Neutrophil (primary cell): ENCODE results near the gene CEACAM6.
"Not testable (repeated sequence)": the region's sequence is repeated elsewhere in the genome, so short reads cannot be mapped to it uniquely, and the experiment has no call there.

Experiments used
- H3K27ac ChIP-seq: fragments of 200-600 bp; sonication (generic); 2 replicates; pipeline ENCODE4 v1.5.1; 2016; ENCODE audit warnings: mild to moderate bottlenecking, moderate library complexity
- H3K27me3 ChIP-seq: fragments of 200-600 bp; sonication (generic); 2 replicates; pipeline ENCODE4 v1.6.0; 2016; ENCODE audit warnings: mild to moderate bottlenecking
- H3K36me3 ChIP-seq: fragments of 200-600 bp; sonication (generic); 2 replicates; pipeline ENCODE4 v1.5.1; 2017
- H3K4me1 ChIP-seq, 2 experiments: fragments of 200-600 bp in 1 of 2; sonication (generic) in 1 of 2; 1 replicate in 1 of 2; 2 replicates in 1 of 2; pipeline versions ENCODE4 v1.5.1 to v1.6.1; 2013 to 2016; ENCODE audit warnings: low read depth in 1 of 2, low read length in 1 of 2, mild to moderate bottlenecking in 1 of 2, moderate library complexity in 1 of 2; ENCODE audit not compliant: control insufficient read depth in 1 of 2, insufficient read depth in 1 of 2
- H3K4me3 ChIP-seq, 2 experiments: fragments of 200-600 bp in 1 of 2; sonication (generic) in 1 of 2; 1 replicate in 1 of 2; 2 replicates in 1 of 2; pipeline ENCODE4 v1.5.1; 2013 to 2016; ENCODE audit warnings: low read depth in 1 of 2, low read length in 1 of 2, mild to moderate bottlenecking in 1 of 2, moderate library complexity in 1 of 2
- H3K9me3 ChIP-seq: fragments of 200-600 bp; sonication (generic); 2 replicates; pipeline ENCODE4 v1.5.1; 2016
- CTCF ChIP-seq: fragments of 200-600 bp; sonication (generic); IDR thresholded peaks from 2 replicates; pipeline ENCODE4 v1.5.1; 2016; ENCODE audit warnings: antibody characterized with exemption

The CEACAM6 gene

GRCh38 chr19:41748012-41748411 is 7.3 kb upstream of the CEACAM6 start:
- Histone ChIP-seq H3K4me1 (peaks cover 76 to 85% of the 10 kb centered on the region in 2 experiments), H3K4me3 (no peak overlapping the region)
- no peak for TF ChIP-seq CTCF

DNA sequence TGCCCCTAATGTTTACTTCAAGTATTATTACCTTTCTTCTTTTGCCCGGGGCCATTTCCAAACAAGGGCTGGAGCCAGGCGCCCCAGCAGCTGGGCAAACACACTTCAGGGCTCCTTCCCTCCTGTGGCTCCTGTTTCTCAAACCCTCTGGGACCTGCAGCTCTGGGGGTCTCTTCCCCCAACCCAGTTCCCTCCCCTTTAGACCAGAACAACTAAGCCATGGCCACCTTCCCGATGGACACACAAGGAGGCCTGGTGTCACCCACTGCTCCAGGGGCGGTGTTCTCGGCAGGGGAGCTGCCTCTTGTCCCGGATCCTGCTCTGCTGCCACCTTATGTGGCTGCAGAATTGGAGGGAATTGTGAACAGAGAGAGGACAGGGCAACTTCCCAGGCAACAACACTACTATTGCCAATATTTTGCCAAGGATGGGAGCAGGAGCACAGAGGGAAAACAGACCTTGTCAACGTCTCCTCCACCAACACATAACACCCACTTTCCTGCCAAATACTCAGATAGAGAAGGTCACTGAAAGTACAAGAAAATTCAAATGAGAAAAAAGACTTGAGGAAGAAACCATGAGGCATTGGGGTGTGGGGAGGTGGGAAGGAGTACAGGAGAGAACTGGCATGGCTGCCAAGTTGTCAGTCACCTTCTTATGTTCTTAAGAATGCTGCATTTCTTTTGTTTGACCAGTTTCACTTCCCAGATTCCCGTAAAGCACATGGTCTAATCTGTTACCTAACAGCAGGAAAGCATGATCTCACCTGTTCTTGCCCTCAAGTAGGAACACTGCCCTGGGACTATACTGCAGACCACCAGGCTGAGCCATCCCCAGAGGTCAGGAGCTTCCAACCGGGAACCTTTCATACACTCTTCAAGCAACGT is 4.8 kb upstream of the CEACAM6 start:
- Histone ChIP-seq H3K27ac (peak overlapping the region; percentile 38), H3K4me1 (peaks cover 76 to 85% of the 10 kb centered on the region in 2 experiments)
- H3K4me3 ChIP-seq, H3K9me3 ChIP-seq, H3K36me3 ChIP-seq, H3K27me3 ChIP-seq: not testable (repeated sequence)

More at GRCh38 chr19:41748012-41748411, 7.3 kb upstream of the CEACAM6 start:
- Histone ChIP-seq H3K27me3 (no peaks in the 10 kb centered on the region), H3K27ac (no peak overlapping the region), H3K36me3 (no peaks in the 10 kb centered on the region), H3K9me3 (no peaks in the 10 kb centered on the region)

DNA sequence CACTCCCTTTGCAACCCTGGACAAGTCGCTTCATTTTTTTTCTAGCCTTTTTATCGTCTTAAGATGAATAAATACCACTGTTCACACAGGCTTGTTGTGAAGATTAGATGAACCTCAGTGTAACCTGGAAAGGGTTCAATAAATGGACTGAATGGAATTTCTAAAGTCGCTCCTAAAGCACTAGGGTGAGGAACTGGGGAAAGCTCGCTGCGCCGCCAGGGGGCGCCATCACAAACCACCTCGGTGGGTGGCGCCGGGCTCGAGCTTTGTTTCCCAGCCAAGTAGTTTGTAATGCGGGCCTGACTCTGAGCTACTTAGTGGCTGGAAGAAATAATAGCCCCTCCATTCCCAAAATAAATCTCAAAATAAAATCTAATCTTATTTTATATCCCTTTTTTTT is 2.2 kb upstream of the CEACAM6 start:
- TF ChIP-seq CTCF: peak; percentile 82
- peaks cover 82 to 87% of the 10 kb centered on the region in 2 experiments for H3K4me1 ChIP-seq

GRCh38 chr19:41753936-41754529 is 1.3 kb upstream of the CEACAM6 start:
- Histone ChIP-seq H3K4me1 (peaks cover 86 to 88% of the 10 kb centered on the region in 2 experiments), H3K9me3 (no peaks in the 10 kb centered on the region), H3K4me3 (peak overlapping the region in 1 of 2 experiments; percentile 3), H3K27me3 (no peaks in the 10 kb centered on the region), H3K27ac (peak overlapping the region; percentile 84), H3K36me3 (no peaks in the 10 kb centered on the region)
- TF ChIP-seq CTCF: peak; percentile 90

More for the DNA sequence above, 2.2 kb upstream of the CEACAM6 start:
- Histone ChIP-seq H3K27me3 (no peaks in the 10 kb centered on the region), H3K36me3 (no peaks in the 10 kb centered on the region), H3K27ac (peak overlapping the region; percentile 84), H3K4me3 (no peak overlapping the region), H3K9me3 (no peaks in the 10 kb centered on the region)

DNA sequence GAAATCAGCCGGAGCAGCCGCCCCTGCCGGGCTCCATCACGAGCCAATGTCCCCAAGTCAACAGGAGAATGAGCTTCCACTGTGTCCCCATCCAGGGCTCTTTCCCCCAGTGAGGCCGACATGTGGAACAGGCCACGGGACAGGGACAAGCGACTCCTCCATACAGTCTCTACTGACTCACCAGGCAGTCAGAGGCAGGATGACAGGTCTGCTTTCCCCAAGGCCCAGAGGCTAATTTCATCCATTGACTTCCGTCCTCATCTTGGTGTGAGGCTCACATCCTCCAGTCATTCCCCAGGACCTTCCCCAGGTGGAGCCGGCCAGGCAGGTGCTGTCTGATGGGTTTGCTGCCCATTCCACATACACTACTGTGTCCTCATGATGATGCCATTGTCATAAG is 3.5 kb downstream of the CEACAM6 start:
- no peaks in the 10 kb centered on the region for H3K27me3 ChIP-seq
- TF ChIP-seq CTCF: no peak

DNA sequence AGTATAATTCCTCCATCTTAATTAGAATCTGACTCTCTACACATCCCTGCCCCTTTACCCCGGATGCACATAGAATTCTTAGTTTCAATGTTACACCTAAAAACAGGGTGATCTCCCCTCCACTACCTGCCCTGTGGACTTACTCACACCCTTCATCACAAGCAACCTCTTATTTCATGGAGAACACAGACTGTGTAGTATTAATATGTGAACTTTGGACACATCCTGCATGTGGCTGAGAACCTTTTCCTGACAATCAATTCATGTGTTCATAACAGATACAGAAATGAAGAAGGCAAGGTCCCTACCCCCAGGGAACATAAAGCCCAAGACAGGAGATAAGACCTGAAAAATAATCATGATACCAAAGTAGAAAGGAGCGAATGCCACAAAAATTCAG is 11.8 kb downstream of the CEACAM6 start:
- Histone ChIP-seq H3K27me3 (no peaks in the 10 kb centered on the region), H3K4me1 (peaks cover 13 to 17% of the 10 kb centered on the region in 2 experiments), H3K4me3 (no peak overlapping the region), H3K9me3 (no peaks in the 10 kb centered on the region), H3K27ac (peak overlapping the region; percentile 35), H3K36me3 (peaks cover 10% of the 10 kb centered on the region)
- no peak for TF ChIP-seq CTCF

More for the DNA sequence above, 3.5 kb downstream of the CEACAM6 start:
- Histone ChIP-seq H3K4me1 (peaks cover 96 to 99% of the 10 kb centered on the region in 2 experiments), H3K4me3 (peak overlapping the region; percentile 6 to 16), H3K9me3 (no peaks in the 10 kb centered on the region), H3K36me3 (no peaks in the 10 kb centered on the region), H3K27ac (peak overlapping the region; percentile 84)

- H3K27me3 ChIP-seq, H3K27ac ChIP-seq, H3K9me3 ChIP-seq, H3K4me3 ChIP-seq, H3K4me1 ChIP-seq: not testable (repeated sequence)
- peaks cover 15% of the 10 kb centered on the region for H3K36me3 ChIP-seq
These were observed 12.8 kb downstream of the CEACAM6 start for GRCh38 chr19:41768105-41768504.
